Thyroid gland (tissue), 4 donors: ENCODE measurements around the gene FAM222A. TPM values are rescaled to one million over a fixed set of nuclear protein-coding genes. Genes with fewer than 3 reads are reported as not detected.

ENCODE experiments used
- DNase-seq, 2 donors: peaks; one replicate each; pipeline ENCODE4 v3.0.0-alpha.2; 2019
- H3K27ac ChIP-seq, 3 donors: fragments of 200-600 bp; sonication (generic); 1 replicate in 2 of 3; 2 replicates in 1 of 3; pipeline ENCODE4 v1.5.1; 2016 to 2019; ENCODE audit warnings: mild to moderate bottlenecking in 1 of 3, moderate library complexity in 1 of 3
- H3K27me3 ChIP-seq: fragments of 200-600 bp; sonication (generic); one replicate; pipeline ENCODE4 v1.5.1; 2019
- H3K36me3 ChIP-seq, 2 donors: fragments of 200-600 bp; sonication (generic); one replicate each; pipeline ENCODE4 v1.5.1; 2016 to 2019
- H3K4me1 ChIP-seq, 2 donors: fragments of 200-600 bp; sonication (generic); one replicate each; pipeline ENCODE4 v1.5.1; 2017 to 2019
- H3K4me3 ChIP-seq, 3 donors: fragments of 200-600 bp; sonication (generic); replicated peaks in 1 of 3; 1 replicate in 2 of 3; 2 replicates in 1 of 3; pipeline ENCODE4 v1.5.1; 2016; ENCODE audit warnings: mild to moderate bottlenecking in 1 of 3
- H3K9me3 ChIP-seq: fragments of 200-600 bp; sonication (generic); one replicate; pipeline ENCODE4 v1.5.1; 2017
- CTCF ChIP-seq, 6 experiments: fragments of 200-600 bp in 3 of 6; fragments of 450-650 bp in 3 of 6; sonication (generic) in 3 of 6; IDR thresholded peaks; one replicate each; pipeline ENCODE4 v1.5.1; 2016 to 2019; ENCODE audit warnings: antibody characterized with exemption in 6 of 6, mild to moderate bottlenecking in 2 of 6, inconsistent platforms in 1 of 6, moderate library complexity in 1 of 6
- POLR2A ChIP-seq, 2 donors: fragments of 450-650 bp; IDR thresholded peaks; one replicate each; pipeline ENCODE4 v1.6.1; 2017; ENCODE audit warnings: antibody characterized with exemption in 2 of 2, mild to moderate bottlenecking in 2 of 2, moderate library complexity in 1 of 2
- WGBS, 2 donors: methylation state at CpG; one replicate each; pipeline ENCODE4 v1.1.5; 2017; 5-methylcytosine and 5-hydroxymethylcytosine counted together
- intact Hi-C: fragments of 100-400 bp; cut with DNase I; formaldehyde crosslinking; loops from one replicate; pipeline ENCODE4 v1.15.1; 2023
- total RNA-seq, 4 donors: library from RNA; depleted of rRNA; stranded (reverse); fragments of >200 nt; gene quantifications; one replicate each; pipeline ENCODE4 v1.2.3, GENCODE V29; 2016

Gene FAM222A
- total RNA-seq, 4 donors from 2014 or later = 1.3 to 3.8 (median 1.9) TPM

DNA sequence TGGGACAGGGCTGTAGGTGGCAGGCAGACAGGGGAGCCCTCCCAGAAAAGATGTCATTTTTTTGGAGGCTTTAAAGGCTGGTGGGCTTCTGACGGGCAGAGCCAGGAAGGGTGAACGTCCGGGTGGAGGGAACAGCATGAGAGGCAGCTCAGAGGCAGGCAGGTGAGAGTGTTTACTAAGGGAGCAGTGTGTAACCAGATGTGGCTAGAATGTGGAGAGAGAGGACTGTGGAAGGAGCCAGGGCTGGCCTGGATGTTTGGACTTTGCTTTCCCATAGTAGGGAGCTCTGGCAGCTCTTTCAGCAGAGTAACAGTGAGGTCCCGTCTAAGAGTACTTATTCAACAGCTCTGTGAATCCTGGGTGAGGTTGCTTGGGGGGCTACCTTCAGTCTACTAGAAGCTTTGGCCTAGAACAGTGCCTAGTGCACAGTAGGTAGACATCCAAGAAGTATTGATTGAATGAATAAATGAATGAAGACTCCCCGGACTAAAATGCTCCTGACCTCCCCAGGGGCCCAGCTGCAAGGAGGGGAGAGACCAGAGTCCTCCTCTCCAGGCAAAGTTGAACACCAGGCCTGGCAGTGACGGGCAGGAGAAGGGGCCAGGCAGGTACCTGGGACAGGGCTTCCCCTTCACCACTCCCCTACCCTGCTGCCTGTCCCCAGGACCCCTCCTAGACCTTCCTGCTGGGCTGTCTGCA, 8.5 kb downstream of the FAM222A start:
- Histone ChIP-seq H3K9me3 (no peaks in the 10 kb centered on the region), H3K4me3 (no peak overlapping the region), H3K27me3 (no peaks in the 10 kb centered on the region), H3K36me3 (no peaks in the 10 kb centered on the region), H3K27ac (no peak overlapping the region), H3K4me1 (no peaks in the 10 kb centered on the region)
- DNase-seq = no peak
- TF ChIP-seq POLR2A (IDR thresholded peaks at IDR 0.05) = no peak
- TF ChIP-seq CTCF (IDR thresholded peaks at IDR 0.05) = no peak
- intact Hi-C loops = no loop called here
- WGBS, 2 donors = 79 to 91% methylated on average over 4 to 6 of the region's 6 CpGs

DNA sequence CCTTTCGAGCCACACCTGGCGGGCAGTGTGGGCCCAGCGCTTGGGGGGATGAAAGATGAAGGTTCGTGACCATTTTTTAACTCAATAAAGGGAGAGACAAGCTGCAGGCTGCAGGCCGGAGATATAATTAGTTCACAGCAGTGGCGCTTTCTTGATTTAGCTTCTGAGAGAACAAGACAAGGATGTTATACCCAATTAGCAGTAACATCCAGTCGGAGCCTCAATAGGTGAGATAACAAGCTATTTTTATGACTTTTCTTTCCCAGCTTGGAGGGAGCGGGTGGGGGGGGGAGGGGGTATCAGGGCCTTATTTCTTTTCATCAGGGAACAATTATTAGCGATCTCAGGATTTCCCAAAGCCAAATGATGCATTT, 9.1 kb downstream of the FAM222A start:
- Histone ChIP-seq H3K27ac (no peak overlapping the region), H3K4me1 (no peaks in the 10 kb centered on the region), H3K4me3 (no peak overlapping the region), H3K27me3 (no peaks in the 10 kb centered on the region), H3K9me3 (no peaks in the 10 kb centered on the region), H3K36me3 (no peaks in the 10 kb centered on the region)
- 92% methylated on average over 9 of the region's 9 CpGs for WGBS, 2 donors
- intact Hi-C loops = no loop called here
- TF ChIP-seq CTCF (IDR thresholded peaks at IDR 0.05) (no peak), POLR2A (IDR thresholded peaks at IDR 0.05) (no peak)
- no peak for DNase-seq

DNA sequence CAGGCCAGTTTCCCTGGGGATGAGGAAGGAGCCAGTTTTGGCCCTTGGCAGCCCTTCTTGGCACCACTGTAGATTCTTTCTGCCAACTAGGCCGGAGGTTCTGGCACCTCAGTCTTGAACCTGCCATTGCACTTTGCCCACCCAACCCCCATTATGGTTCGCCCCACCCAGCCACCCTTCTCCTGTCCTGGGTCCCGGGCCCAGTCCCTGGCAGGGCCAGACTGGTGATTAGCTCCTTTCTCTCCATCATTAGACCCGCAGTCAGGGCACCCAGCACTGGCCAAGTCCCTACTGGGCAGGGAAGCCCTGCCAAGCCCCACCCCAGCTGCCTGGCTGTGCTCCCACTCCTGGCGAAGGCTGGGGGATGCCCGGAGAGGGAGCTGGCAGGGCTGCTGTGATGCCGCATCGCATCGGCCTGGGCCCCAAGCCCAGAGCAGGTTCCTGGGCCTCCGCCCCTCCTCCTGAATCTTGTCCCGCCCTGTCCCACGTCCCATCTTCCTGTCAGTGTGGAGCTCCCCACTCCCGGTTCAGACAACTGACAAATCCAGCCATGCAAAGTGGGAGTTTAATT, 9.8 kb downstream of the FAM222A start:
- DNase-seq = peak in 1 of 2 donors; percentile 15
- no peak for TF ChIP-seq CTCF (IDR thresholded peaks at IDR 0.05)
- no peak for TF ChIP-seq POLR2A (IDR thresholded peaks at IDR 0.05)
- Histone ChIP-seq H3K9me3 (no peaks in the 10 kb centered on the region), H3K36me3 (no peaks in the 10 kb centered on the region), H3K27ac (no peak overlapping the region), H3K4me3 (no peak overlapping the region), H3K4me1 (no peaks in the 10 kb centered on the region), H3K27me3 (no peaks in the 10 kb centered on the region)
- intact Hi-C loops = no loop called here
- WGBS, 2 donors = 50 to 68% methylated on average over 12 of the region's 13 CpGs

DNA sequence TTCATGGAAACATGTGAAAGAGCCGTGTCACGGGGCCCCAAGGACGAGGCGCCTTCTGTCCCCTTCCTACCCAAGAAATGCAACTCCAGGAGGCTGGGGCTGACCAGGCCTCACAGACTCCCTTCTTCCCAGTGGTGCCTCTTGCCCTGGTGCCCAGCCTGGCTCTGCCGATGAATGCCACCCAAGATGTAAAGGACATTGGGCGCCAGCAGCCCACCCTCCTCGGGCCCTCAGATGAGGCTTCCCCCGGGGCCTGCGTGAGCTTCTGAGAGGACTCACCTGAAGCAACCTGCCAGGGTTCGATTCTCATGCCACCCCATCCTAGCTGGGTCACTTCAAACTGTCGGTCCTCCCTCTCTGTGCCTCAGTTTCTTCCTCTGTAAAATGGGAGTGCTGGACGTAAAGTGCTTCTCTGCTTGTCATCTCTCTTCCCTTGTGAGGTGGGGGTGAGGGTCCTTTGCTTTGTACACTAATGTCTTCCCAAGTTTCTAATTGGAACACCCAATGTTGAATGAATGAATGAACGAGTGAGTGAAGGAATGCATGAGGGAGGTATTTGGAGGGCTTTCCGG, 10.8 kb downstream of the FAM222A start:
- Histone ChIP-seq H3K4me1 (no peaks in the 10 kb centered on the region), H3K27ac (no peak overlapping the region), H3K36me3 (no peaks in the 10 kb centered on the region), H3K4me3 (no peak overlapping the region), H3K9me3 (no peaks in the 10 kb centered on the region), H3K27me3 (no peaks in the 10 kb centered on the region)
- no peak for TF ChIP-seq POLR2A (IDR thresholded peaks at IDR 0.05)
- TF ChIP-seq CTCF (IDR thresholded peaks at IDR 0.05) = no peak
- no peak for DNase-seq
- intact Hi-C loops = no loop called here
- 91 to 92% methylated on average over 10 to 14 of the region's 14 CpGs for WGBS, 2 donors
